Neural progenitor cell (in vitro differentiated cells): ENCODE measurements around the gene CDS1.

Experiments used
- EZH2 ChIP-seq: fragments of 200-600 bp; sonication (generic); IDR thresholded peaks from 2 replicates; pipeline ENCODE4 v1.6.1; 2017; ENCODE audit warnings: antibody characterized with exemption, mild to moderate bottlenecking, moderate library complexity
- EZH2phosphoT487 ChIP-seq: fragments of 200-600 bp; sonication (generic); IDR thresholded peaks from 2 replicates; pipeline ENCODE4 v1.6.1; 2017; ENCODE audit warnings: antibody characterized with exemption
- TF ChIP-seq, protein P1 (sequence below): fragments of 200-600 bp; sonication (generic); IDR thresholded peaks from 2 replicates; pipeline ENCODE4 v1.5.1; 2017; ENCODE audit warnings: antibody characterized with exemption, mild to moderate bottlenecking

DNA sequence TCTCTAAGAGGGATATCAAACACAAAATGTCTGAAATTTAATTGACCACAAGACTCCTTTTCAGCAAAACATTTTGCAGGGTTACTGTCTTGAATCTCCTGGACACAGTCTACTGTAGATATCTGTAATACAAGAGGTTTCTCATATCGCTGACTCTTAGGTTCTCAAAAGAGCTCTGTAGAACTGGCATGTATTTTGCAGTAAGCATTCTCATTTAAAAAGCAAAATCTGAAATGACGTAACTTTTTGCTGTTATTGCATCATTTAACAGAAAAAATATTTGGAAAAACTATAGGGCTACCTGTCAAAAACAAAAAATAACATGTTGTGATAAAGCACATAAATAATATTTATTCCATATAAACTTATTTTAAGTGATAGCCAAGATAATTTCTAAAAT, 114.2 kb downstream of the CDS1 start:
- TF ChIP-seq, protein P1, sequence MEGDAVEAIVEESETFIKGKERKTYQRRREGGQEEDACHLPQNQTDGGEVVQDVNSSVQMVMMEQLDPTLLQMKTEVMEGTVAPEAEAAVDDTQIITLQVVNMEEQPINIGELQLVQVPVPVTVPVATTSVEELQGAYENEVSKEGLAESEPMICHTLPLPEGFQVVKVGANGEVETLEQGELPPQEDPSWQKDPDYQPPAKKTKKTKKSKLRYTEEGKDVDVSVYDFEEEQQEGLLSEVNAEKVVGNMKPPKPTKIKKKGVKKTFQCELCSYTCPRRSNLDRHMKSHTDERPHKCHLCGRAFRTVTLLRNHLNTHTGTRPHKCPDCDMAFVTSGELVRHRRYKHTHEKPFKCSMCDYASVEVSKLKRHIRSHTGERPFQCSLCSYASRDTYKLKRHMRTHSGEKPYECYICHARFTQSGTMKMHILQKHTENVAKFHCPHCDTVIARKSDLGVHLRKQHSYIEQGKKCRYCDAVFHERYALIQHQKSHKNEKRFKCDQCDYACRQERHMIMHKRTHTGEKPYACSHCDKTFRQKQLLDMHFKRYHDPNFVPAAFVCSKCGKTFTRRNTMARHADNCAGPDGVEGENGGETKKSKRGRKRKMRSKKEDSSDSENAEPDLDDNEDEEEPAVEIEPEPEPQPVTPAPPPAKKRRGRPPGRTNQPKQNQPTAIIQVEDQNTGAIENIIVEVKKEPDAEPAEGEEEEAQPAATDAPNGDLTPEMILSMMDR: no peak
- TF ChIP-seq EZH2: no peak
- TF ChIP-seq EZH2phosphoT487: no peak
